HG02885 (cell line): ENCODE measurements around the gene GALR2.
"Not testable (repeated sequence)": the region's sequence is repeated elsewhere in the genome, so short reads cannot be mapped to it uniquely, and the experiment has no call there.

Experiments
- ATAC-seq: cut with Tn5 transposase; IDR thresholded peaks from one replicate; pipeline ENCODE4 v1.9.1; 2021; ENCODE audit warnings: mild to moderate bottlenecking; ENCODE audit not compliant: unreplicated experiment, poor library complexity

Gene GALR2

GRCh38 chr17:76074390-76075363 is at the start of gene GALR2:
Gene GALR2, plus strand, starts transcription at chr17:76074781. Its CDS starts 103 bp downstream, at chr17:76074884.
- no peak for ATAC-seq

- no peak for ATAC-seq
These were observed 49.3 kb upstream of the GALR2 start for GRCh38 chr17:76025294-76025693.

DNA sequence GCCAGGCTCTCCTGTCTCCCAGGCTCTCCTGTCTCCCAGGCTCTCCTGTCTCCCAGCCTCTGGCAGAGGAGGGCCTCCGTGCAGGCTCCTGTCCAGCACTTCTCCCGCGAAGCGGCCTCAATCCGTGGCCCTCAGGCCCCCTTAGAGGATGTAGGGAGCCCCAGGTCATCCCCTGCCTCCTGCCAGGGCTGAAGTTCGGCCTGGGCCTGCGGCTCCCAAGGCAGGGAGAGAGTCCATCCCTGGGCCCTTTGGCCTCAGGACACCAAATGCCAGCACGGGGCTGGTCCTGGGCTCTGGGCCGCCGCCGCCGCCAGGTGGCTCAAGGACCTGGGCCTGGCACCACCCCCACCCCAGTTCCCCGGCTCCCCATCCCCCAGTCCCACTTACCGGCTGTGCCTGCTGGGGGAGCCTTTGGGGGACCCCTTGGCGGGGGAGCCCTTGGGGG is 47.8 kb upstream of the GALR2 start:
- ATAC-seq, result no peak

- ATAC-seq, result no peak
These were observed 47.3 kb upstream of the GALR2 start, which contains the start of gene EVPL for GRCh38 chr17:76027159-76027839. Gene EVPL, minus strand, starts transcription at chr17:76027306. Its CDS starts 108 bp downstream, at chr17:76027198.

DNA sequence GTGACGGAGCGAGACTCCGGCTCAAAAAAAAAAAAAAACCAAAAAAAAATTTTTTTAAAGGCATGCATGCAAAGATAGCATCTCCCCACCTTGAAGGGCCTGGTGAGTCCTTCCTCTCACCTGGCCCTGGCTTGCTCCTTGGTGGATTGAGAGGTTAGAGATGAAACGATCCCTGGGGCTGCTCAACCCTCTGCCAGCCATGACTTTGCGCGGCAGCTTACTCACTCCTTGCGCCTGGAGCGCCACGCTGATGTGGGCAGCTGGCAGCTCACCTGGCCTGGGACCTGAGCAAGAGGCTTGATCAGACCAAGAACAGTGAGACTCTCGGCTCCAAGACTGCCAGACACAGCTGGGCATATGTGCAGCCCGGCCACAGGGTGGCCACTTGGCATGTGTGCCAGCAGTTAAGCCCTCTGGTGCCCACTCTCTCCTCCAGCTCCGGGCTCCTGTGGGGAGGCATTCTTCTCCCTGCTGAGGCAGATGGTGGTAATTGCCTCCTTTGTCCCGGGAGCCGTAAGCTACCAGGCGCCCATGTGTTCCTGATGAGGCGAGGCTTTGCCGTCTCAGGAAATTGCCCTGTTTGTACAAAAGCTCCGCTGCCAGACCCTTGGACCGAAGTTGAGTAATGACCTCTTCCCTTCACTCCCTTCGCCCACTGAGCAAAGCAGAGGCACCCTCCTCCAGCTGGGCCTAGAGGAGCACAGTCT is 42.4 kb upstream of the GALR2 start:
- no peak for ATAC-seq

DNA sequence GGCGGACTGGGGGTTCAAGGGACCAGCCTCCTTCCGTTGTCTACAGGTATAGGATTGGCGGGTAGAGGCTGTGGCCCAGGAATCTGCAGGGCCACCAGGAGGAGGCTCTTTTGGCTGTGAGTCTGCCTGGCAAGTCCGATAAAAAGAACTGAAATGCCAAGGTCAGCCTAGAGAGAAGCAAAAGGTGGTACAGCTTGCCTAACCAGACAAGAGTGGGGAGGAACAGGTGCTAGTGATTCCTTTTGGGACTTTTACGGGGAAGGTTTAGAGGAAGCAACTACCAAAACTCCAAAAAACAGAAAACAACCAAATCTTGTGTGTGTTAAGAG is 41.8 kb upstream of the GALR2 start:
- ATAC-seq, result no peak

GRCh38 chr17:76033139-76033538 is 41.4 kb upstream of the GALR2 start:
- no peak for ATAC-seq

DNA sequence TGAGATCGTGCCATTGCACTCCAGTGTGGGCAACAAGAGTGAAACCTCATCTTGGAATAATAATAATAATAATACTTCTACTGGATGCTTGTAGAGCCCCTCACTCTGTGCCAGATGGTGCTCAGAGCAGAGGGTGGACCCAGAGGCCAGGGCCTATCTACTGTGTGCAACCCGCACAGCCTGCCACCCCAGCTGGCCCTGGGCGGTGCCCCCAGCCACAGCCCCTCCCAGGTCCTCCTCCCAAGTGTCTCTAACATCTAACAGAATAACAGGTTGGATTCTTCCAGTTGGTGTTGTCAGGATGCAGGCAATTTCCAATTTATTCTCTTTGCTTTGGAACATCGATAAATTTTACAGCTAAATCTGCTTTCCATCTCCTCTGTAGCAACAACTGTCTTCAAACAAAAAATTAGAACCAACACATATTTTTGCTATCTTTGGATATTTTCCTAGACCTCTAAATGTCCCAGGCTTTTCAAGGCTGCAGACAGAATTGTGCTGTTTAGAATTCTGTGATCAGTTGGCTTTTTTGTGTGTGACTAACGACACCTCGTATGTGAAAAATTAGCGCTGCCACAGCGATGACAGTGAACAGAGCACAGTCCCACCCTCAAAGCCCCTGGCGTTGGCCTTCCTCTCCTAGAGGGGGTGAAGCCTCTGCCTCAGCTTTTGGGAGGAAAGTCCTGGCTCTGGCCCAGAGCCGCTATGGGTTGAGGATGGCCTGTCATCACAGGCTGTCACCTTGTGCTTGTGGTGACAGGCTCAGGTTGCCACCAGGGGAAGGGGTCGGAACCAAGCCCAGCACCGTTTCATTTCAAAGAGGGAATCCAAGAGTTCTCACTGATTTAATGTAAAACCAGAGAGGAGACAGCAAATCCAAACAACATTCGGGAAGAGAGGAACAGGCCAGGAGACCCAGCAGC is 39.9 kb upstream of the GALR2 start:
- ATAC-seq, result no peak

DNA sequence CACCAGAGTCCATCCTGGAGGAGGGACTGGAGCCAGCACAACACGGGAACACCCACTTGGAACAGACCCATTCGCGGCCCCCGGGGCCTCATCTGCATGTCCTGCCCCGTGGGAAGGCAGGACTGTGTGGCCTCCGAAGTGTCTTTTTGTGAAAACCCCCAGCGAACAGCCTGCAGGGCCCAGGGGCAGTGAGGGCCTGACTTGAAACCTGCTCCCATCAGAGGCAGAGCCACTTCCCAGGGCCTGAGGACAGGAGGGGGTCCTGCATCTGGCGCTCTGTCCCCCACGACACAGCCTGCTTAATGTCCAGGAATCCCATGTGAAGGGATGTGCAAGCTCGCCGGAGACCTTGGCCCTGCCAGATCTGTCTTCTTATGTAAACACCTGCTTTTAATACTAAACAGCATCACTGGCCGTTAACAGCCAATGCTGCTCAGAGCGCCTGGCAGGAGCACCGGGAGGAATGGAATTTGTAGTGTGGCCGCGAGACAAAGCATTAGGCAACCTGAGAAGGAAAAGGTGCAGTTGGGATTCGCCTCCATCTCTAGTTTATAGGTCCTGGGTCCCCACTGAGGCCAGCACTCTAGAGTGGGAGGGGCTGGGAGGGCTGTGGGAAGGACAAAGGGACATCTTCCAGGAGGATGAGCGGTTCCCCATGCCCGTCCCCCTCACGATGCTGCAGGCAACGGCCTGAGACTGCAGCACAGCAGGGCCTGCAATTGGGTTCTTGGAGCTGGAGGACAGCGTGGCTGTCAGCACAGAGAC is 37.9 kb upstream of the GALR2 start:
- no peak for ATAC-seq

DNA sequence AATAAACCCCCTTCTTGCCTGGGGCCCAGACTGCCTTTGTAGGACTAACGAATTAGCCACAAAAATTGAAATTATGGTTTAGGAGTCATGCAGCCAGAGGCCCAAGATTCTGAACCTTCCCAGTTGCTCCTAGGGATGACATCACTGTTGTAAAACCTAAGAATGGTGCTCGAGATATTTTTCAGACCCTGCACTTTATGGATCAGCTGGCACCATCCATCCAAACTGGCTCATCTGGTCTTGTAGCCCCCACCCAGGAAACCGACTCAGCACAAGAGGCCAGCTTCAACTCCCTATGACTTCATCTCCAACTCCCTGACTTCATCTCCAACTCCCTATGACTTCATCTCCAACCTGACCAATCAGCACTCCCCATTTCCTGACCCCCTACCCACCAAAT is 36.5 kb upstream of the GALR2 start:
- ATAC-seq, result no peak

DNA sequence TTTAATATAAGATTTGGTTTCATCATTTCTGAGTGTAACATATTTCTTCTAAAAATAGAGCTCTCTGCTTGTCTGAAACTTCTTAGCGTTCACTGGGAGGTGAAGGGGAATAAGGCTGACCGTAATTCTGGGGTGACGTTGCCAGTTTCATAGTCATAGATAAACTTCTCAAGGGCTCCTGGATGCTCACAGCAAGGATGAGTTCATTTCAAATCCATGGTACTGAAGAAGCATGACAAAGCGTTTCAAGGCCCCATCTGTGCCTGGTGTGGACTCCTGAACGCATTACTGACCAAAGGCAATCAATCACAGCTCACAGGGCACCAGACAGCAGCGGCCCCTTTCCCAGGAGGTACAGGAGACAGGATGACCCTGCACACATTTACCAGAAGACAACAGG is 35.5 kb upstream of the GALR2 start:
- no peak for ATAC-seq

- ATAC-seq, result no peak
These were observed 34.2 kb upstream of the GALR2 start for GRCh38 chr17:76040376-76040775.

GRCh38 chr17:76042868-76043267 is 31.7 kb upstream of the GALR2 start:
- not testable (repeated sequence) for ATAC-seq

GRCh38 chr17:76044475-76045007 is 30.0 kb upstream of the GALR2 start:
- not testable (repeated sequence) for ATAC-seq

- ATAC-seq, result no peak
These were observed 28.5 kb upstream of the GALR2 start for GRCh38 chr17:76046064-76046463.

DNA sequence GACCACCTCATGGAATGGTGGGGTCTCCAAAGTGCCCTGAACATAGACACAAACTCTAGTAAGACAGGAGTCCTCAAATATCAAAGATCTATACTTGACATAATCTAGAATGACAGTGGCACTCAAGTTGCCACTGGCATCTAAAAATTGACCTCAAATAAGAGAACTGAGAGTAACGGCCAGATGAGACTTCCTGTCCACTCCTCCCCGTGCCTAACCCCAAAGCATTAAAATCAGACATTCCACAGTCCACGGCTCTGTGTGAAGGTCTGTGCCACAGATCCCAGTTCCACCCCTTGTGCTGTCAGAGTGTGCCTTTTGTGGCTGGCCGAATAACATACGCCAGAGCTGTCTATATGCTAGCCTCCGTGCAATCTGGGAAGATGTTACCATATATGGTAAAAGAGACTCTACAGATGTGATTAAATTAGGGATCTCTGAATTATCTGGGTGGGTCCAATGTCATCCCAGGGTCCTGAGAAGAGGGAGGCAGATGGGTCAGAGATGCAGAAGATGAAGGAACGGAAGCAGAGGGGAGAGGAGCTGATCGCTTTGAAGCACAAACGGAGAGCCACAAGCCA is 26.5 kb upstream of the GALR2 start:
- ATAC-seq, result no peak

GRCh38 chr17:76048711-76049110 is 25.9 kb upstream of the GALR2 start:
- ATAC-seq, result no peak

- no peak for ATAC-seq
These were observed 25.3 kb upstream of the GALR2 start for GRCh38 chr17:76049239-76049638.
